HepG2 (cell line): ENCODE data around the gene LZTS2. TPM values are rescaled to one million over a fixed set of nuclear protein-coding genes. Genes with fewer than 3 reads are reported as not detected.

ENCODE experiments used
- ADNP ChIP-seq: sonication (generic); formaldehyde crosslinking; IDR thresholded peaks from 2 replicates; pipeline ENCODE4 v1.4.0; 2020; ENCODE audit warnings: missing genetic modification reagents
- ATAD3A ChIP-seq: sonication (generic); formaldehyde crosslinking; IDR thresholded peaks from 2 replicates; pipeline ENCODE4 v1.4.0; 2020; ENCODE audit warnings: missing genetic modification reagents
- CC2D1A ChIP-seq: sonication (generic); formaldehyde crosslinking; IDR thresholded peaks from 2 replicates; pipeline ENCODE4 v1.8.1; 2023; ENCODE audit warnings: mild to moderate bottlenecking, missing genetic modification reagents
- CEBPB ChIP-seq: IDR thresholded peaks from 2 replicates; pipeline ENCODE4 v1.6.1; 2011; ENCODE audit warnings: low read depth, low read length, improper control_type of control experiment, borderline replicate concordance
- FOSL2 ChIP-seq: sonication (generic); formaldehyde crosslinking; IDR thresholded peaks from 2 replicates; pipeline ENCODE4 v1.4.0; 2020; ENCODE audit warnings: missing genetic modification reagents
- FOXK2 ChIP-seq: fragments of 450-650 bp; IDR thresholded peaks from 2 replicates; pipeline ENCODE4 v1.6.1; 2016
- GABPB1 ChIP-seq: IDR thresholded peaks from 2 replicates; pipeline ENCODE4 v1.6.1; 2016; ENCODE audit warnings: mild to moderate bottlenecking, missing genetic modification reagents, moderate library complexity, missing compliant biosample characterization
- GMEB2 ChIP-seq: IDR thresholded peaks from 2 replicates; pipeline ENCODE4 v1.6.1; 2016; ENCODE audit warnings: missing biosample characterization, missing genetic modification reagents, low read depth
- HDAC1 ChIP-seq: sonication (generic); formaldehyde crosslinking; IDR thresholded peaks from 2 replicates; pipeline ENCODE4 v1.5.1; 2020; ENCODE audit warnings: mild to moderate bottlenecking, missing genetic modification reagents
- HNRNPUL1 ChIP-seq: fragments of 200-400 bp; formaldehyde crosslinking; IDR thresholded peaks from 2 replicates; pipeline ENCODE4 v1.6.1; 2017; ENCODE audit warnings: low read depth, mild to moderate bottlenecking, low read length, moderate library complexity
- IKZF4 ChIP-seq: sonication (generic); formaldehyde crosslinking; IDR thresholded peaks from 2 replicates; pipeline ENCODE4 v1.5.1; 2020; ENCODE audit warnings: borderline replicate concordance, mild to moderate bottlenecking, low read depth, missing genetic modification reagents; ENCODE audit errors: not compliant biosample characterization
- ISL2 ChIP-seq: sonication (generic); formaldehyde crosslinking; IDR thresholded peaks from 2 replicates; pipeline ENCODE4 v1.5.0; 2020; ENCODE audit warnings: missing genetic modification reagents
- KDM2A ChIP-seq: sonication (generic); formaldehyde crosslinking; IDR thresholded peaks from 2 replicates; pipeline ENCODE4 v1.4.0; 2020; ENCODE audit warnings: low read depth, missing genetic modification reagents, borderline replicate concordance
- KLF11 ChIP-seq: IDR thresholded peaks from 2 replicates; pipeline ENCODE4 v1.6.1; 2016; ENCODE audit warnings: missing compliant biosample characterization
- KLF12 ChIP-seq: sonication (generic); formaldehyde crosslinking; IDR thresholded peaks from 2 replicates; pipeline ENCODE4 v1.4.0; 2020; ENCODE audit warnings: missing genetic modification reagents, borderline replicate concordance
- NFE2 ChIP-seq: sonication (generic); formaldehyde crosslinking; IDR thresholded peaks from 2 replicates; pipeline ENCODE4 v1.4.0; 2020; ENCODE audit warnings: missing genetic modification reagents
- PREB ChIP-seq: sonication (generic); formaldehyde crosslinking; IDR thresholded peaks from 2 replicates; pipeline ENCODE4 v1.4.0; 2020; ENCODE audit warnings: missing genetic modification reagents
- REPIN1 ChIP-seq: sonication (generic); formaldehyde crosslinking; IDR thresholded peaks from 2 replicates; pipeline ENCODE4 v1.8.0; 2022; ENCODE audit warnings: missing genetic modification reagents, low read depth, mild to moderate bottlenecking, borderline replicate concordance
- SOX13 ChIP-seq, 3 experiments: fragments of 450-650 bp in 1 of 3; sonication (generic) in 1 of 3; formaldehyde crosslinking in 1 of 3; IDR thresholded peaks in 2 of 3; conservative IDR thresholded peaks in 1 of 3; 2 replicates each; pipeline versions ENCODE4 v1.5.0 to v1.6.1; 2016 to 2020; ENCODE audit warnings: antibody characterized with exemption in 1 of 3, mild to moderate bottlenecking in 1 of 3, missing compliant biosample characterization in 1 of 3, missing genetic modification reagents in 1 of 3, moderate library complexity in 1 of 3
- SOX6 ChIP-seq, 2 experiments: fragments of 450-650 bp in 1 of 2; sonication (generic) in 1 of 2; formaldehyde crosslinking in 1 of 2; IDR thresholded peaks; 2 replicates each; pipeline versions ENCODE4 v1.4.0 to v1.6.1; 2017 to 2020; ENCODE audit warnings: antibody characterized with exemption in 1 of 2, mild to moderate bottlenecking in 1 of 2, missing genetic modification reagents in 1 of 2
- SRSF9 ChIP-seq: fragments of 200-400 bp; formaldehyde crosslinking; IDR thresholded peaks from 2 replicates; pipeline ENCODE4 v1.6.1; 2018; ENCODE audit warnings: borderline replicate concordance, mild to moderate bottlenecking, low read depth, low read length; ENCODE audit not compliant: insufficient read depth, poor library complexity, severe bottlenecking
- ZFX ChIP-seq: sonication (generic); formaldehyde crosslinking; IDR thresholded peaks from 2 replicates; pipeline ENCODE4 v1.4.0; 2020; ENCODE audit warnings: mild to moderate bottlenecking, low read depth, missing genetic modification reagents, moderate library complexity
- ZNF629 ChIP-seq: sonication (generic); formaldehyde crosslinking; conservative IDR thresholded peaks from 2 replicates; pipeline ENCODE4 v1.5.0; 2020; ENCODE audit warnings: missing genetic modification reagents
- ZNF639 ChIP-seq: conservative IDR thresholded peaks from 2 replicates; pipeline ENCODE4 v1.6.1; 2018; ENCODE audit warnings: missing genetic modification reagents
- ZNF660 ChIP-seq: sonication (generic); formaldehyde crosslinking; IDR thresholded peaks from 2 replicates; pipeline ENCODE4 v1.5.1; 2020; ENCODE audit warnings: mild to moderate bottlenecking, low read depth, missing genetic modification reagents, borderline replicate concordance
- ZNF781 ChIP-seq: sonication (generic); formaldehyde crosslinking; IDR thresholded peaks from 2 replicates; pipeline ENCODE4 v1.5.1; 2020; ENCODE audit warnings: borderline replicate concordance, mild to moderate bottlenecking, missing genetic modification reagents; ENCODE audit errors: not compliant biosample characterization
- polyA plus RNA-seq, 8 experiments: library from polyadenylated mRNA; depleted of rRNA in 3 of 8; stranded (reverse) in 7 of 8; unstranded in 1 of 8; fragments of >200 nt; fragmentation: Illumina TruSeq in 4 of 8; extraction: Trizol in 4 of 8; gene quantifications; 2 replicates each; pipeline versions ENCODE4 v1.2.1 to v1.2.3, GENCODE V29; 2011 to 2016; ENCODE audit warnings: low read depth in 4 of 8, missing spikeins in 1 of 8, mixed read lengths in 1 of 8; ENCODE audit not compliant: insufficient read depth in 1 of 8
- total RNA-seq, 5 experiments: library from RNA; depleted of rRNA; stranded (reverse); fragments of >200 nt; fragmentation: Illumina TruSeq; extraction: Trizol; gene quantifications; 2 replicates each; pipeline ENCODE4 v1.2.3, GENCODE V29; 2016; ENCODE audit warnings: low read depth in 1 of 5

The LZTS2 gene
- total and polyA plus RNA-seq, 2 of the 13 experiments (the other 11 are each of a cell fraction or from before 2014, with no cell fraction given) = 43.6 to 65.6 TPM

GRCh38 chr10:100970076-100970913, 29.3 kb upstream of the LZTS2 start (continued):
- TF ChIP-seq KLF12 (CRISPR knock-in tag) (no peak), FOSL2 (CRISPR knock-in tag) (no peak), FOXK2 (no peak), SRSF9 (no peak), CEBPB (no peak), GMEB2 (no peak), SOX6 (IDR thresholded peaks at IDR 0.05) (no peak), SOX6 (CRISPR knock-in tag; IDR thresholded peaks at IDR 0.05) (0 out of 2 replicates have a peak, but pooled peaks have one; percentile 33), KDM2A (no peak), HNRNPUL1 (no peak), ADNP (CRISPR knock-in tag) (no peak), ATAD3A (CRISPR knock-in tag) (no peak), ZNF639 (CRISPR knock-in tag) (no peak), IKZF4 (CRISPR knock-in tag) (peak; percentile 43), HDAC1 (CRISPR knock-in tag) (no peak; the same call in 1 of the 2 replicates), GABPB1 (CRISPR knock-in tag) (no peak), SOX13 (IDR thresholded peaks at IDR 0.05) (no peak), SOX13 (CRISPR knock-in tag; conservative IDR thresholded peaks at IDR 0.05 in 1 of 2, IDR thresholded peaks at IDR 0.05 in 1 of 2) (peak in 1 of 2 experiments; percentile 25; a peak in 1 of 4 replicates), ISL2 (peak; percentile 32; the same call in 1 of the 2 replicates), CC2D1A (peak; percentile 66; the same call in 1 of the 2 replicates), ZNF781 (CRISPR knock-in tag) (peak; percentile 8), ZFX (CRISPR knock-in tag) (peak; percentile 9), ZNF629 (no peak), NFE2 (CRISPR knock-in tag) (no peak), REPIN1 (no peak; the same call in 1 of the 2 replicates), KLF11 (CRISPR knock-in tag) (no peak), PREB (CRISPR knock-in tag) (no peak), ZNF660 (CRISPR knock-in tag) (no peak)
